HL-60 (cell line): ENCODE results near the gene PRSS22.

Experiments
- DNase-seq, 2 experiments: peaks; one replicate each; pipeline ENCODE4 v3.0.0-alpha.2; 2010 to 2020; ENCODE audit warnings: low read depth in 1 of 2, low spot score in 1 of 2
- H3K27ac ChIP-seq: fragments of 250-450 bp; sonication (Bioruptor Pico); replicated peaks from 2 replicates; pipeline ENCODE4 v1.5.1; 2020; ENCODE audit warnings: mild to moderate bottlenecking, moderate library complexity
- H3K27me3 ChIP-seq: fragments of 250-450 bp; sonication (Bioruptor Pico); 2 replicates; pipeline ENCODE4 v1.5.1; 2021; ENCODE audit warnings: mild to moderate bottlenecking, moderate library complexity; ENCODE audit not compliant: insufficient read depth, poor library complexity, severe bottlenecking
- H3K4me3 ChIP-seq: replicated peaks from 2 replicates; pipeline ENCODE4 v1.5.1; 2011; ENCODE audit warnings: mild to moderate bottlenecking, control low read depth, low read length; ENCODE audit not compliant: insufficient read depth
- GABPA ChIP-seq: IDR thresholded peaks from 2 replicates; pipeline ENCODE4 v1.6.1; 2012; ENCODE audit warnings: low read depth
- POLR2AphosphoS5 ChIP-seq: IDR thresholded peaks from 2 replicates; pipeline ENCODE4 v1.6.1; 2012; ENCODE audit warnings: low read depth
- SPI1 ChIP-seq: IDR thresholded peaks from 2 replicates; pipeline ENCODE4 v1.6.1; 2012; ENCODE audit warnings: low read depth, mild to moderate bottlenecking, borderline replicate concordance
- TF ChIP-seq, protein P1 (sequence below): IDR thresholded peaks from one replicate; pipeline ENCODE4 v1.5.1; 2011; ENCODE audit warnings: low read length, control low read depth, inconsistent platforms; ENCODE audit not compliant: insufficient read depth
- TF ChIP-seq, protein P2 (sequence below): IDR thresholded peaks from 2 replicates; pipeline ENCODE4 v1.6.1; 2012; ENCODE audit warnings: low read depth; ENCODE audit not compliant: insufficient replicate concordance

Gene PRSS22

DNA sequence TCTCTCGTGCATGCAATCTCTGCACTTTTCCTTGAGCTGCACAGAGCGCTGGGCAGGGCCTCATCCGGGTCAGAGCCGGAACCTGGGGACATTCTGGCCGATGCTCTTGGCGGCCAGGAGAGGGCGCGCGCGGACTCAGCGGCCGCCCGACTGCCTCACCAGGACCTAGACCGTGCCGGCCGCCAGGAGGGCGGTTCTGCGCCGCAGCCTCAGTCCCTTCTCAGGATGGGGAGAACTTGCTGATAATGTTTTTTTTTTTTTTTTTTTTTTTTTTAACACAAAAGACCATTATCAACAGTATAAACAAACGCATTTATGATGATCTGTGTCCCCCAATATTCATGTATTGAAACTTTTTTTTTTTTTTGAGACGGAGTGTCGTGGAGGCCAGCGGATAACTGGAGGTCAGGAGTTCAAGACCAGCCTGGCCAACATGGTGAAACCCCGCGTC is 17.0 kb upstream of the PRSS22 start:
- TF ChIP-seq GABPA = no peak
- TF ChIP-seq, protein P1, sequence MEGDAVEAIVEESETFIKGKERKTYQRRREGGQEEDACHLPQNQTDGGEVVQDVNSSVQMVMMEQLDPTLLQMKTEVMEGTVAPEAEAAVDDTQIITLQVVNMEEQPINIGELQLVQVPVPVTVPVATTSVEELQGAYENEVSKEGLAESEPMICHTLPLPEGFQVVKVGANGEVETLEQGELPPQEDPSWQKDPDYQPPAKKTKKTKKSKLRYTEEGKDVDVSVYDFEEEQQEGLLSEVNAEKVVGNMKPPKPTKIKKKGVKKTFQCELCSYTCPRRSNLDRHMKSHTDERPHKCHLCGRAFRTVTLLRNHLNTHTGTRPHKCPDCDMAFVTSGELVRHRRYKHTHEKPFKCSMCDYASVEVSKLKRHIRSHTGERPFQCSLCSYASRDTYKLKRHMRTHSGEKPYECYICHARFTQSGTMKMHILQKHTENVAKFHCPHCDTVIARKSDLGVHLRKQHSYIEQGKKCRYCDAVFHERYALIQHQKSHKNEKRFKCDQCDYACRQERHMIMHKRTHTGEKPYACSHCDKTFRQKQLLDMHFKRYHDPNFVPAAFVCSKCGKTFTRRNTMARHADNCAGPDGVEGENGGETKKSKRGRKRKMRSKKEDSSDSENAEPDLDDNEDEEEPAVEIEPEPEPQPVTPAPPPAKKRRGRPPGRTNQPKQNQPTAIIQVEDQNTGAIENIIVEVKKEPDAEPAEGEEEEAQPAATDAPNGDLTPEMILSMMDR = peak; percentile 57
- H3K27ac ChIP-seq = no peak overlapping the region
- H3K4me3 ChIP-seq = no peak overlapping the region
- H3K27me3 ChIP-seq = no peaks in the 10 kb centered on the region
- peak; percentile 63 to 69 for DNase-seq

DNA sequence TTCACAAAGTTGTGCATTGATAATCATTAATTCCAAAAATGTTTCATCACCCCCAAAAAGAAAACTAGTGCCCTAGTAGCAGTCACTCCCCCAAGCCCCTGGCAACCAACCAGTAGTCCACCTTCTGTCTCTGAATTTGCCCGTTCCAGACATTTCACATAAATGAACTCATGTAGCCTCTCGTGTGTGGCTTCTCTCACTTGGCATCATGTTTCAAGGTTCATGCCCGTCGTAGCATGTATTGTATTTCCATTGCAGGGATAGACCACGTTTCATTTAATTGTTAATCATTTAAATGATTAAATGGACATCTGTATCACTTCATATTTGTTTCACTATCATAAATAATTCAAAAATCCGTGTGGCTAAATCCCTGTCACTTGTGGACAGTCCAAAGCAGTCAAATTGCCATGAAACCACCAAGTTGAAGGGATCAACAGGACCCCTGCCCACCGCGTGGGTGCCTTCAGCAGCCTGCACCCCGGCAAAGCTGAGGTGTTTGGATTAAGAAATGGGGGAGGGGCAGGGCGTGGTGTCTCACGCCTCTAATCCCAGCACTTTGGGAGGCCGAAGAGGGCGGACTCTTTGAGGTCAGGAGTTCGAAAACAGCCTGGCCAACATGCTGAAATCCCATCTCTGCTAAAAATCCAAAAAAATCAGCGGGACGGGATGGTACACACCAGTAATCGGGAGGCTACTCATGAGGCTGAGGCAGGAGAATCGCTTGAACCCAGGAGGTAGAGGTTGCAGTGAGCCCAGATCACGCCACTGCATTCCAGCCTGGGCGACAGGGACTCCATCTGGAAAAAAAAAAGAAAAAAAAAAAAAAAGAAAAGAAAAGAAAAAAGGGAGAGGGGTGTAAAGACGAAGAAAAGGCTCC is 16.3 kb upstream of the PRSS22 start:
- no peak overlapping the region for H3K27ac ChIP-seq
- H3K27me3 ChIP-seq = no peaks in the 10 kb centered on the region
- no peak overlapping the region for H3K4me3 ChIP-seq
- no peak for DNase-seq
- TF ChIP-seq SPI1 (no peak), POLR2AphosphoS5 (no peak), GABPA (no peak)
- TF ChIP-seq, protein P2, sequence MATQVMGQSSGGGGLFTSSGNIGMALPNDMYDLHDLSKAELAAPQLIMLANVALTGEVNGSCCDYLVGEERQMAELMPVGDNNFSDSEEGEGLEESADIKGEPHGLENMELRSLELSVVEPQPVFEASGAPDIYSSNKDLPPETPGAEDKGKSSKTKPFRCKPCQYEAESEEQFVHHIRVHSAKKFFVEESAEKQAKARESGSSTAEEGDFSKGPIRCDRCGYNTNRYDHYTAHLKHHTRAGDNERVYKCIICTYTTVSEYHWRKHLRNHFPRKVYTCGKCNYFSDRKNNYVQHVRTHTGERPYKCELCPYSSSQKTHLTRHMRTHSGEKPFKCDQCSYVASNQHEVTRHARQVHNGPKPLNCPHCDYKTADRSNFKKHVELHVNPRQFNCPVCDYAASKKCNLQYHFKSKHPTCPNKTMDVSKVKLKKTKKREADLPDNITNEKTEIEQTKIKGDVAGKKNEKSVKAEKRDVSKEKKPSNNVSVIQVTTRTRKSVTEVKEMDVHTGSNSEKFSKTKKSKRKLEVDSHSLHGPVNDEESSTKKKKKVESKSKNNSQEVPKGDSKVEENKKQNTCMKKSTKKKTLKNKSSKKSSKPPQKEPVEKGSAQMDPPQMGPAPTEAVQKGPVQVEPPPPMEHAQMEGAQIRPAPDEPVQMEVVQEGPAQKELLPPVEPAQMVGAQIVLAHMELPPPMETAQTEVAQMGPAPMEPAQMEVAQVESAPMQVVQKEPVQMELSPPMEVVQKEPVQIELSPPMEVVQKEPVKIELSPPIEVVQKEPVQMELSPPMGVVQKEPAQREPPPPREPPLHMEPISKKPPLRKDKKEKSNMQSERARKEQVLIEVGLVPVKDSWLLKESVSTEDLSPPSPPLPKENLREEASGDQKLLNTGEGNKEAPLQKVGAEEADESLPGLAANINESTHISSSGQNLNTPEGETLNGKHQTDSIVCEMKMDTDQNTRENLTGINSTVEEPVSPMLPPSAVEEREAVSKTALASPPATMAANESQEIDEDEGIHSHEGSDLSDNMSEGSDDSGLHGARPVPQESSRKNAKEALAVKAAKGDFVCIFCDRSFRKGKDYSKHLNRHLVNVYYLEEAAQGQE = no peak
- TF ChIP-seq, protein P1 = no peak

DNA sequence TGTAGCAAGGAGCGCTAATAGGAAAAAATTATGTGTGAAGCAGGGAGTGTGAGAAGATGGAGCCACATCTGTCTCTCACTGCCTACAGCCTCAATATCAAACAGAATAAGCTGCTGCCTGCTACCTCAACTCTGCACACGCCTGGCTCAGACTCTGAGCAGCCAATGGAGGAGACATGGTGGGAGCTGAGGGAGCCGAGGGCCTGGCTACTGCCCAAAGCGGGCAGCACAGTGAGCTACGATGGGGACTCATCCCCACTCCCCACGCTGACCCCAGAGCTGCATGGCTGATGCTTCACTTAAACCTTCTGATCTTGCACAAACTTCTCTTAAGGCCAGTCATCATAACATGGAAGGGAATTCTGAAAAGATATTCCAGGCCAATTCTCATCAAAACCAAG is 14.0 kb upstream of the PRSS22 start:
- TF ChIP-seq POLR2AphosphoS5 (no peak), GABPA (no peak), SPI1 (no peak)
- TF ChIP-seq, protein P2 = no peak
- TF ChIP-seq, protein P1 = no peak

More for the DNA sequence above, 14.0 kb upstream of the PRSS22 start:
- H3K27ac ChIP-seq = no peak overlapping the region
- no peak for DNase-seq
- H3K4me3 ChIP-seq = no peak overlapping the region
- H3K27me3 ChIP-seq = no peaks in the 10 kb centered on the region
